Prostate gland (tissue), 2 donors: ENCODE results near the gene FASN. TPM values are rescaled to one million over a fixed set of nuclear protein-coding genes. Genes with fewer than 3 reads are reported as not detected.

Experiments
- DNase-seq: peaks from one replicate; pipeline ENCODE4 v3.0.0-alpha.2; 2019; ENCODE audit warnings: low spot score
- H3K27ac ChIP-seq, 2 donors: fragments of 200-600 bp; sonication (generic); 2 replicates each; pipeline ENCODE4 v1.5.1; 2017 to 2019
- H3K27me3 ChIP-seq: fragments of 200-600 bp; sonication (generic); replicated peaks from 2 replicates; pipeline ENCODE4 v1.5.1; 2019; ENCODE audit not compliant: insufficient read depth
- H3K36me3 ChIP-seq, 2 donors: fragments of 200-600 bp; sonication (generic); 1 replicate in 1 of 2; 2 replicates in 1 of 2; pipeline versions ENCODE4 v1.5.1 to v1.8.1; 2017 to 2019
- H3K4me1 ChIP-seq: fragments of 200-600 bp; sonication (generic); replicated peaks from 2 replicates; pipeline ENCODE4 v1.5.1; 2019
- H3K4me3 ChIP-seq, 2 donors: fragments of 200-600 bp; sonication (generic); 2 replicates each; pipeline ENCODE4 v1.5.1; 2017 to 2019
- H3K9me3 ChIP-seq: fragments of 200-600 bp; sonication (generic); 2 replicates; pipeline ENCODE4 v1.5.1; 2017
- CTCF ChIP-seq, 4 experiments: fragments of 200-600 bp in 2 of 4; fragments of 450-650 bp in 2 of 4; sonication (generic) in 2 of 4; IDR thresholded peaks; 1 replicate in 3 of 4; 2 replicates in 1 of 4; pipeline ENCODE4 v1.5.1; 2016 to 2019; ENCODE audit warnings: antibody characterized with exemption in 4 of 4, mild to moderate bottlenecking in 2 of 4, moderate library complexity in 2 of 4
- POLR2A ChIP-seq: fragments of 450-650 bp; IDR thresholded peaks from one replicate; pipeline ENCODE4 v1.6.1; 2016; ENCODE audit warnings: antibody characterized with exemption, mild to moderate bottlenecking
- POLR2AphosphoS5 ChIP-seq: sonication (generic); formaldehyde crosslinking; IDR thresholded peaks from one replicate; pipeline ENCODE4 v1.6.1; 2017; ENCODE audit warnings: antibody characterized with exemption
- WGBS: methylation state at CpG from one replicate; pipeline ENCODE4 v1.1.5; 2018; 5-methylcytosine and 5-hydroxymethylcytosine counted together
- intact Hi-C: fragments of 100-400 bp; cut with DNase I; formaldehyde crosslinking; loops from one replicate; pipeline ENCODE4 v1.14.2; 2022
- total RNA-seq, 2 donors: library from RNA; depleted of rRNA; stranded (reverse); fragments of >200 nt; gene quantifications; one replicate each; pipeline ENCODE4 v1.1.0, GENCODE V29; 2016

FASN gene
- total RNA-seq, 2 donors from 2014 or later: 192 to 388 TPM

GRCh38 chr17:82048571-82048971 lies 49.5 kb downstream of the FASN start:
- Histone ChIP-seq H3K4me3 (no peak overlapping the region), H3K36me3 (peaks cover 6 to 10% of the 10 kb centered on the region in 2 donors), H3K27me3 (no peaks in the 10 kb centered on the region), H3K27ac (no peak overlapping the region), H3K9me3 (no peaks in the 10 kb centered on the region), H3K4me1 (peaks cover 19% of the 10 kb centered on the region)
- TF ChIP-seq CTCF (IDR thresholded peaks at IDR 0.05) (no peak), POLR2AphosphoS5 (no peak), POLR2A (no peak)
- WGBS: 91% methylated on average over 20 of the region's 20 CpGs
- no peak for DNase-seq
- intact Hi-C loops: no loop called here

GRCh38 chr17:82047914-82048570 lies 50.0 kb downstream of the FASN start:
- Histone ChIP-seq H3K27ac (no peak overlapping the region), H3K4me3 (no peak overlapping the region), H3K4me1 (peaks cover 14% of the 10 kb centered on the region), H3K9me3 (no peaks in the 10 kb centered on the region), H3K36me3 (peaks cover 6 to 10% of the 10 kb centered on the region in 2 donors), H3K27me3 (no peaks in the 10 kb centered on the region)
- no peak for DNase-seq
- intact Hi-C loops: no loop called here
- WGBS: 83% methylated on average over 25 of the region's 25 CpGs
- TF ChIP-seq POLR2A (no peak), POLR2AphosphoS5 (no peak), CTCF (IDR thresholded peaks at IDR 0.05) (no peak)

GRCh38 chr17:82047379-82047778 lies 50.7 kb downstream of the FASN start:
- 92% methylated on average over 24 of the region's 24 CpGs for WGBS
- intact Hi-C loops: no loop called here
- no peak for DNase-seq
- peaks cover 9% of the 10 kb centered on the region for H3K4me1 ChIP-seq
- TF ChIP-seq POLR2AphosphoS5 (no peak), POLR2A (no peak), CTCF (IDR thresholded peaks at IDR 0.05) (no peak)
- H3K27ac ChIP-seq: no peak overlapping the region
- H3K36me3 ChIP-seq: peaks cover 6 to 10% of the 10 kb centered on the region in 2 donors
- H3K4me3 ChIP-seq: no peak overlapping the region
- H3K9me3 ChIP-seq: no peaks in the 10 kb centered on the region
- H3K27me3 ChIP-seq: no peaks in the 10 kb centered on the region

- TF ChIP-seq CTCF (IDR thresholded peaks at IDR 0.05) (no peak), POLR2A (no peak), POLR2AphosphoS5 (no peak)
- WGBS: 92% methylated on average over 21 of the region's 21 CpGs
These were observed 51.1 kb downstream of the FASN start for GRCh38 chr17:82046903-82047302.

GRCh38 chr17:82045936-82046484 lies 52.0 kb downstream of the FASN start:
- WGBS: 77% methylated on average over 14 of the region's 14 CpGs
- intact Hi-C loops: no loop called here

More at GRCh38 chr17:82046903-82047302, 51.1 kb downstream of the FASN start:
- peaks cover 7% of the 10 kb centered on the region for H3K4me1 ChIP-seq
- no peaks in the 10 kb centered on the region for H3K9me3 ChIP-seq
- intact Hi-C loops: no loop called here
- H3K27ac ChIP-seq: no peak overlapping the region
- no peaks in the 10 kb centered on the region for H3K27me3 ChIP-seq
- H3K36me3 ChIP-seq: peaks cover 6 to 10% of the 10 kb centered on the region in 2 donors
- H3K4me3 ChIP-seq: no peak overlapping the region
- DNase-seq: no peak

More at GRCh38 chr17:82045936-82046484, 52.0 kb downstream of the FASN start:
- H3K27me3 ChIP-seq: no peaks in the 10 kb centered on the region
- TF ChIP-seq CTCF (IDR thresholded peaks at IDR 0.05) (no peak), POLR2AphosphoS5 (no peak), POLR2A (no peak)
- H3K36me3 ChIP-seq: peaks cover 6 to 10% of the 10 kb centered on the region in 2 donors
- H3K4me3 ChIP-seq: no peak overlapping the region
- H3K9me3 ChIP-seq: no peaks in the 10 kb centered on the region
- peaks cover 7% of the 10 kb centered on the region for H3K4me1 ChIP-seq
- no peak overlapping the region for H3K27ac ChIP-seq
- no peak for DNase-seq
